GM10248 (cell line): Measurements from ENCODE around the gene TEAD1.

ENCODE experiments used
- CTCF ChIA-PET: fragments of 300-600 bp; sonication (Branson Sonifier 250); formaldehyde crosslinking; extraction: SDS; loops from one replicate; lab custom pipeline; 2021; ENCODE audit warnings: antibody characterized with exemption; lab: Yijun Ruan, JAX
- POLR2A ChIA-PET: fragments of 350-650 bp; sonication (Branson Sonifier 250); formaldehyde crosslinking; extraction: SDS; loops from one replicate; lab custom pipeline; 2020; ENCODE audit warnings: antibody characterized with exemption; lab: Yijun Ruan, JAX
- DNase-seq: peaks from one replicate; pipeline ENCODE4 v3.0.0; 2012; ENCODE audit errors: extremely low spot score
- TF ChIP-seq, protein P1 (sequence below): IDR thresholded peaks from 2 replicates; pipeline ENCODE4 v1.5.1; 2012; ENCODE audit warnings: mild to moderate bottlenecking, low read depth; ENCODE audit errors: extremely low read depth, missing control alignments, control extremely low read depth

Gene TEAD1

GRCh38 chr11:12968826-12969225 lies 294.6 kb downstream of the TEAD1 start:
- no peak for DNase-seq
- ChIA-PET POLR2A (no interaction called here), CTCF (no interaction called here)
- TF ChIP-seq, protein P1, sequence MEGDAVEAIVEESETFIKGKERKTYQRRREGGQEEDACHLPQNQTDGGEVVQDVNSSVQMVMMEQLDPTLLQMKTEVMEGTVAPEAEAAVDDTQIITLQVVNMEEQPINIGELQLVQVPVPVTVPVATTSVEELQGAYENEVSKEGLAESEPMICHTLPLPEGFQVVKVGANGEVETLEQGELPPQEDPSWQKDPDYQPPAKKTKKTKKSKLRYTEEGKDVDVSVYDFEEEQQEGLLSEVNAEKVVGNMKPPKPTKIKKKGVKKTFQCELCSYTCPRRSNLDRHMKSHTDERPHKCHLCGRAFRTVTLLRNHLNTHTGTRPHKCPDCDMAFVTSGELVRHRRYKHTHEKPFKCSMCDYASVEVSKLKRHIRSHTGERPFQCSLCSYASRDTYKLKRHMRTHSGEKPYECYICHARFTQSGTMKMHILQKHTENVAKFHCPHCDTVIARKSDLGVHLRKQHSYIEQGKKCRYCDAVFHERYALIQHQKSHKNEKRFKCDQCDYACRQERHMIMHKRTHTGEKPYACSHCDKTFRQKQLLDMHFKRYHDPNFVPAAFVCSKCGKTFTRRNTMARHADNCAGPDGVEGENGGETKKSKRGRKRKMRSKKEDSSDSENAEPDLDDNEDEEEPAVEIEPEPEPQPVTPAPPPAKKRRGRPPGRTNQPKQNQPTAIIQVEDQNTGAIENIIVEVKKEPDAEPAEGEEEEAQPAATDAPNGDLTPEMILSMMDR: no peak

DNA sequence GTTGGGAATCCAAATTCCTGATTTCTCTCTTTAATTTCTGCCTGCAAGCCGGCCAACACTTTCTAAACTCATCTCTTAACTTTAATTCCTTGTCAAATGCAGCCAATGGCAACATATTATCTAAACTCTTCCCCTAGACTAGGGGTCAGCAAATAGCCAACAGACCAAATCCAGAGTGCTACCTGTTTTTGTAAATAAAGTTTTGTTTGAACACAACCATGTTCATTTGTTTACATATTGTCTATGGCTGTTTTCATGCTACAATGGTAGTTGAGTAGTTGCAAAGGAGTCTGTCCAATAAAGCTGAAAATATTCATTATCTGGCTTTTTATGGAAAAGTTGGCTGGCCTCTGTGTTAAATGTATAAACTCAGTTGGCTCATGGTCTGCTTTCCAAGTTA lies 297.7 kb downstream of the TEAD1 start:
- TF ChIP-seq, protein P1: no peak
- ChIA-PET CTCF (interaction anchor here (3.8 kb wide), 1 partner anchor 8 kb away, joined by 19 read pairs; no protein-coding TSS in a partner anchor), POLR2A (no interaction called here)
- no peak for DNase-seq

- TF ChIP-seq, protein P1: no peak
- ChIA-PET POLR2A (no interaction called here), CTCF (interaction anchor here (3.8 kb wide), 1 partner anchor 10 kb away, joined by 19 read pairs; no protein-coding TSS in a partner anchor)
- no peak for DNase-seq
Observed at GRCh38 chr11:12973528-12974181, 299.4 kb downstream of the TEAD1 start.

- POLR2A ChIA-PET: no interaction called here
- CTCF ChIA-PET: interaction anchor here (3.8 kb wide), 1 partner anchor 11 kb away, joined by 19 read pairs; no protein-coding TSS in a partner anchor
- DNase-seq: no peak
- TF ChIP-seq, protein P1: no peak
Observed at GRCh38 chr11:12975195-12975594, 301.0 kb downstream of the TEAD1 start.

DNA sequence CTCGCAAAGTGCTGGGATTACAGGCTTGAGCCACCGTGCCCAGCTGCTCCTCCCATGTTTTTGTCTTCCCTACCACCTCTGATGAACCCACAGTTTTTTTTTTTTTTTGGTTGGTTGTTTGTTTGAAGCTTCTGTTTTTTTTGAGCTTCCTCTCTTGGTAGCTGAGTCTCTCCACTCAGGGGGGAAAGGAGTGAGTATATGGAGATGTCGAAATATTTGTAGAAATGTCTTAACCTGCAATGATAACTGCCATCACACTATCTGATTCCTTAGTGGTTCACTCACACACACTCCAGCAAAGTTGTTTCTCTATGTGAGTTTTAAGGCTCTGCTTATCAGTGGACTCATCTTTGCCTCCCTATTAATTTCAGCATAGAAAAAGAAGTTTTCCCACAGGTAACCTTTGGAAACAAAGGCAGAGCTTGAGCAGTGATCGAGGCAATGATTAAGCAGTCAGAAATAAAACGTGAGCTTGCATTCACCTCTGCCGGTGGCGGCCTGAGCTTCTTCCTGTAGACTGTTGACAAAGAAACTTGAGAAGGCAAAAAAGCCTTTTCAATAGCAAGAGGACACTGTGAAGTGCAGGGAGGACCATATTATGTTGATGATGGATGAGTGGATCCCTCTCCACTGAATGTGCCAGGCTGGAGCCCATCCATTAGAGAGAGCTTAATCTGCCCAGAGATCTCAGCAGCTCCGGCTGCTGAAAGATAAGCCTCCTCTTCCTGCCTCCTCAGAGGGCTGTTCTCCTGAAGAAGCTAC lies 305.9 kb downstream of the TEAD1 start:
- POLR2A ChIA-PET: no interaction called here
- DNase-seq: no peak
- CTCF ChIA-PET: interaction anchor here (1.0 to 7.2 kb wide), 3 partner anchors 8 to 41 kb away, joined by 3 to 51 read pairs (median 4); no protein-coding TSS in a partner anchor
- TF ChIP-seq, protein P1: no peak

DNA sequence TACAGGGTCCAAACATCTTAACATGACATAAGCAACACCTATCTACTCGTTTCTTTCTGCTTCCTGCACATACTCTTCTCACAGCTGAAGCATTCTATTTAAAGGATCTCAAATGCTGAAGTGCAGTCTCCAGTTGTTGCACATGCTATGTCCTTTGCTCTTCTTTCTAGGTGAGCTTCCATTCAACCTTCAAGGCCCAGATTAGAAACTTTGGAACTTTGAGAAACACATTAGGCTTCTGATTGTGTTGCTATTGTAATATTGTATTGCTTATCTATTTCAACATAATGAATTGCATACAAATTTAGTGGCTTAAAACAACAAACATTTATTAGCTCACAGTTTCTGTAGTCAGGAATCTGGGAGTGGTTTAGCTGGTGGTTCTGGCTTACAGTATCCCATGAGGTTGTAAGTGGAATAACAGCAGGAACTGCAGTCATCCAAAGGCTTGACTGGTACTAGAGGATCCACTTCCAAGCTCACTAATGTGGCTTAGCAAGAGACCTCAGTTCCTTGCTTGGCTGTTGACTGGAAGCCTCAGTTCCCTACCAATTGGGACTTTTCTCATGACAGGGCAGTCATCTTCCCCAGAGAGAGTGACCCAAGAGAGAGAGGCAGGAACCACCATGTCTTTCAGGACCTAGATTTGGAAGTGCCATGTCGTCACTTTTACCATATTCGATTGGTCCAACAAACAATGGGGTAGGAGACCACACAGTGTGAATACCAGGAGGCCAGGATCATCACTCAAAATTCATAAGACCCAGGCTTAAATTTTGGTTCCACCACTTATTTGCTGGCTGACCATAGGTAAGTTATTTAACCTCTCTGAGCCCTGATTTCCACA lies 307.7 kb downstream of the TEAD1 start:
- POLR2A ChIA-PET: no interaction called here
- no peak for DNase-seq
- CTCF ChIA-PET: interaction anchor here (1.2 to 7.2 kb wide), 3 partner anchors 11 to 42 kb away, joined by 3 to 51 read pairs (median 4); no protein-coding TSS in a partner anchor
- TF ChIP-seq, protein P1: no peak
